Measurements from ENCODE around the gene LATS2.

Gene LATS2

DNA sequence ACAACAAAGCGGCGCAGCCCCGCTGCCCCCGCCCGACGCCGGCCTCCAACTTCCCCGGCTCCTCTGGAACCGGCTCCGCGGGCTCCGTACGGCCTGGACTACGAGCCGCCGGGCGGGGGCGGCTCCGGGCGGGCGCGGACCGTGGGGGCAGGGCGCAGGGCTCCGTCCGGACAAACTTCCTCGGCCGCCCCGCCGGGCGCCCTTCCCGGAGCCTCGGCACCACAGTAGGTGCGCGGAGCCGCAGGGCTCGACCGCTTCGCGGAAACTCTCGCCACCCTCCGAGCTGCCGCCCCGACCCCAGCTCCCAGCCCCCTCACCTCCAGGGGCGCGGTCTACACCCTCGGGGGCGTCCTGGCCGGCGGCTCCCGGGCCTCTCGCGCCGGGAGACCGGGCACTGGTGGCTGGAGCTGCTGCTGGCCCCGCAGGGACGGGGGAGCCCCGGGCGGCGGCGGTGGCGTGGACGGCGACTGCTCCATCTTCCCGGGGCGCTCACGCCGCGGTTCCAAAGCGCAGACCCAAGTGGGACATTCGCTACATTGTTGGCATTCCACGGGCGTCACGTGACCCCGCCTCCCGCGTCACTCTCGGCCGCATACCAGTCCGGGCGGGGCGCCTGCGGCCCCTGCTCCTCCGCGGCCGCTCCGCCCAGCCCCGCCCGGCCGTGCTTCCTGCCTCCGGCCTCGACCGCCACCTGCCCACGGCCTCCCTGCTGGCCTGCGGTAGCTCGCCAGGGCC lies at the start of gene LATS2:
Gene LATS2 (minus strand): TSS at position 558 of the 735 bp plus-strand sequence. CDS start 15,560 bp downstream, outside the sequence.
- peak; percentile 45 for DNase-seq

DNA sequence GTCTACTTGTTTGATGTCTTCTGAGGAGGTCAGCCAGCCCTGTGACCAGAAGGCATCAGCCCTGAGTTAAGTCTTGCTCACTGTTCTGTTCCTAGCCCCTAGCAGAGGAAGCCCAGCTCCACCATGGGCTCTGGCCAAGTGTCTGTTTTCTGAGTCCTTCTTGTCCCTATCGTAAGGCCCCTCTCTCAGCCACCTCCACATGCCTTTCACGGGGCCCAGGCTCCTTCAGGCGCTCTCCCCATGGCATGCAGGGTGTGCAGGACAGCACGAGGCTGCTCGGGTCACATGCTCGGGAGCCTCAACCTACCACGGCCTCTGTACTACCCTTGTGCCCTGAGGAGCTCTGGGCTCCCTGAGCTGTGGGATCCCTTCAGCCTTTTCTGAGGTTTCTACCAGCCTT lies 47.8 kb upstream of the LATS2 start:
- no peak for DNase-seq

DNA sequence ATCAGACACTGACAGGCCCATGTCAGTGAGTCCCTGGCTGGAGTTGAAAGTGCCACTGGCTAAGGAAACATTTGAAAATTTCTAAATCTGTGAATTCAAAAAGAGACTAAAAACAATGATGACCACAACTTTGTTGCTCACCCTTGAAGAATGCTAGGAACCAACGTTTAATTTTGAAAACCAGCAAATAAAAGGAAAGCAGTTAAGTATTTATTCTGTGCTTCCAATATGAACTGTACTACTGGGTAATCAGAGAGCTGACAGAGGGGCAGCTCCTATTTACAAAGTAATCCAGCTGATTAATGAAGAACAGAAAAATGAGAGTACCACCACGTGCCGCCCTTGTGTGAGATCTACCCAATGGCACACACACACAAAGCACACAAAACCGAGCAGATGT lies 44.7 kb upstream of the LATS2 start:
- no peak for DNase-seq

DNA sequence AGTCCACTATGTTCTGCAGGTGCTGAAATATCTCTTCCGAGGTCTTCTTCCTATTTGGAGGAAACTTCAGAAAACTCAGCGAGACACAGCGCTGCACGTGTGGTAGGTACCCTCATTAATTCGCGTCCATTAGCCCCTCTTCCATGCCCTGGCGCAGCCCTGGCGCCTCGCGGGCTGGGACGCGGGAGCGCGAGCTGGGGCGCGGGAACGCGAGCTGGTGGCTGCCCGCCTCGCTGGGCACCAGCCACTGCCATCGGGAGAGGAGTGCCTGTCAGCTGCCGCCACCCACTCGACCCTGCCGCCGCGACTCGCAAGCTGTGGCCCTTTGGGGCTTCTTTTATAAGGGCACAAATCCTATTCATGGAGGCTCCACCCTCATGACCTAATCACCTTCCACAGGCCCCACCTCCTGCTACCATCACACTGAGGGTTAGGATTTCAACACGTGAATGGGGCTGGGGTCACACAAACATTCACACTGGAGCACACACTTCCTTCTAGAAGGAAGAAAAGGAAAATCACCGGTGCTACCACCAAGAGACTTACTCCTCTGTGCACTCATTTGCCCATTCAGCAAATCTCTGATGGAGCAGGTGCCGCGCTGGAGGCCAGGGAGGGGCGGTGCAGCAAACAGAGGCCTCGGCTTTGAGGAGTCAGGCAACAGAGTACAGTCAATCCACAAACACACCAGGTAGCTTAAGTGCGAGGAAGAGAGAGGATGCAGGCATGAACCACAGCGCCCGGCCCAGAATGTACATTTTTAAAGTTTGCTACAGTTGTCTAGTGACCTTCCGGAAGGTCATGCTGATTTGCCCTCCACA lies 43.0 kb upstream of the LATS2 start:
- no peak for DNase-seq

DNA sequence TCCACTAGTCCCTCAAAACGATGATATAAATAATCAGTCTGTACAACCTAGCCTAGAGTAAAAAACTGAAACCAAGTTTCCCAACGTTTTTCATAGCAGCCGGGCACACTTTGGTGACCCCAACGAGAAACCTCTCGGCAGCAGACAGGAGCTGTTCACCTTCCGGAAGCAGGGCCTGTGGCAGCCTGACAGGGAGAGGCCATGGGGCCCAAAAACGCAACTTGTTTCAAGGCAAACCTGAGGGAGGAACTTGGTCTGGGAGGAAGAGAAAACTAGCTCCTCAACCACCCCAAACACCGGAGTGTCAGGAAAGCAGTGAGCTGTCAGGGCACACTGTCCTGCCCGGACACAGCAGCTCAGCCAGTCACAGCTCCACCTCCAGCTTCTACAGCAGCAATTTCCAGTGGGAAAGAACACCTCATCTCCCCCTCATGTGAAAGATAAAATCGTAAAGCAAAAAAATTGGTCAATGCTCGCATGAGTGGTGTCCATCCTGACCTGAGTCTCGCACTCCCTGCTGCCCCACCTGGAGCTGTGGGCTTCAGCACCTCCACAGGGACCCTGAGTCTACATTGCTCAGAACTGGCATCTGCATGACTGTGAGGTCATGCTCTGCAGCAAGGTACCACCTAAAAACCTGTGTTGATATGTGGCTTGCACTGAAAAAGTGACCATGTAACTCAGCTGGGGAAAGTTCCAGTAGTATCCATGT lies 40.6 kb upstream of the LATS2 start:
- DNase-seq, result no peak

DNA sequence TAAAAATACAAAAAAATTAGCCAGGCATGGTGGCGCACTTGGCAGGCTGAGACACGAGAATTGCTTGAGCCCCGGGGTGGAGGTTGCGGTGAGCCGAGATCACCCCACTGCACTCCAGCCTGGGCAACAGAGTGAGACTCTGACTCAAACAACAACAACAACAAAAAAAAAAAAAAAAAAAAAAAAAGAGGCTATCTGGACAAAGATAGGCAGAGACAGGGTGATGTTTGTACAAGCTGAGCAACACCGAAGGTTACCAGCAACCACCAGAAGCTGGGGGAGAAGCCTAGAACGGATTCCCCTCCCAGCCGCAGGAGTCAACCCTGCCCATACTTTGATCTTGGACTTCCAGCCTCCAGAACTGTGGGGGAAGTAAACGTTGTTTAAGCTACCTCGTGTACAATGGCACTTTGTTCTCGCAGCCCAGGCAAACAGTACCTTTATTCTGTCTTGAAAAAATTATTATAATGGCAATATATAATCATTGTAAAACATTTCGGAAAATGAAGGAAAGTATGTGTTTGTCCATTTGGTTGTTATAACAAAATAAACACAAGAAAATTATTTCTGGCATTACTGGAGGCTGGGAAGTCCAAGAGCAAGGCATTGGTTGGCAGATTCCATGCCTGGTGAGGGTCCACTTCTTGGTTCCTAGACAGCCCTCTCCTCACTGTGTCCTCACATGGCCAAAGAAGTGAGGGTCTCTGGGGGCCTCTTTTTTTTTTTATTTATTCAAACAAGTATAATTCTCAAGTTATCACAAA lies 39.8 kb upstream of the LATS2 start:
- DNase-seq, result no peak

DNA sequence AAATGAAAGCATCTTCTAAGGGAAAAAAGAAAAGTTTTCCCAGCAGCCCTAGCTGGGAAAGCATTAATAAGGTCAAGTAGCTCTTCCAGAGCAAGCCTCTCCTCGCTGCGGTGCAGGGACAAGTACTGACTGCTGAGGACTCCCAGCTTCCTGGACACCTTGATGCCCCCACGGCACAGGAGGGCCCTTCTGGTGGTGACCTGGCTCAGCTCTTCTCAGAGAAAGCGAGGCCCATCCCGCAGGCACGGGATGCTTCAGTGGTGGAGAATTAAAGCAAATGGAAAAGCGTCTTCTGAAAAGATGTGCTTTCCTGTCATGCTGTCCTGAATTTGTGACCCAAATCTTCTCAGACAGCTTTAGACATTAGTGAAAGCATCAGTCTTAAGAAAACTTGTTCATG lies 38.8 kb upstream of the LATS2 start:
- no peak for DNase-seq

DNA sequence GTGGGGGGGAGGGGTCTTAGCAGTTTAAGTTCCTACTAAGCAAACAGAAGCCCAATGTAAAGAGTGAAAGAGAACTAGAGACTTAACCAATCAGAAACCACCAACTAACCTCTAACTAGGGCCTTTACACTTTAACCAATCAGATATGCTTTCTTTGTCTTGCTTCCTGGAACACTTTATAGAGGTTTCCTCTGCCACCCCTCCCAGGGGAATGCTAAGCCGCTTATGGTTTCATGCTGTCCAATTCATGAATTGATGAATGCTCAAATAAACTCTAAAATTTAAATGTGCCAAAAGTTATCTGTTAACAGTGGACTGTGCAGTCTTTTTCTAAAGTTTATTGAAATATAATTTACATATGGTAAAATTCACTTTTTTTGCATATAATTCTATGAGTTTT lies 33.9 kb upstream of the LATS2 start:
- no peak for DNase-seq

DNA sequence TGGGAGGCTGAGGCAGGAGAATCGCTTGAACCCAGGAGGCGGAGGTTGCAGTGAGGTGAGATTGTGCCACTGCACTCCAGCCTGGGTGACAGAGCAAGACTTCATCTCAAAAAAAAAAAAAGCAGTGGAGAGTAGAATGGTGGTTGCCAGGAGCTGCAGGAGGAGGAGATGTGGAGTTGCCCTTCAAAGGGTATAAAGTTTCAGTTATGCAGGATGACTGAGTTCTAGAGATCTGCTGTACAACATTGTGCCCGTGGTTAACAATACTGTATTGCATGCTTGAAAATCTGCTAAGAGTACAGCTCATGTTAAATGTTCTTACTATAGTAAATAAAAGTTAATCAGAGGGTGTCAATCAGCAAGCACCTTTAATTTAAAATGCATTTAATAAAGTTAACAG lies 28.4 kb upstream of the LATS2 start:
- DNase-seq, result no peak

DNA sequence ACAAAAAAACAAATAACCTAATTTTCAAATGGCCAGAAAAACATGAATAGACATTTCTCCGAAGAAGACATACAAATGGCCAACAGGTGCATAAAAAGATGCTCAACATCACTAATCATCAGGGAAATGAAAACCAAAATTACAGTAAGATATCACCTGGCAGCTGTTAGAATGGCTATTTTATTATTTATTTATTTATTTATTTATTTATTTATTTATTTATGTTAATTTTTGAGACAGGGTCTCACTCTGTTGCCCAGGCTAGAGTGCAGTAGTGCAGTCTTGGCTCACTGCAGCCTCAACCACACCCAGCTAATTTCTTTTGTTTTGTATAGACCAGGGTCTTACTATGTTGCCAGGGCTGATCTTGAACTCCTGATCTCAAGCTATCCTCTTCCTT lies 27.1 kb upstream of the LATS2 start:
- DNase-seq, result no peak

DNA sequence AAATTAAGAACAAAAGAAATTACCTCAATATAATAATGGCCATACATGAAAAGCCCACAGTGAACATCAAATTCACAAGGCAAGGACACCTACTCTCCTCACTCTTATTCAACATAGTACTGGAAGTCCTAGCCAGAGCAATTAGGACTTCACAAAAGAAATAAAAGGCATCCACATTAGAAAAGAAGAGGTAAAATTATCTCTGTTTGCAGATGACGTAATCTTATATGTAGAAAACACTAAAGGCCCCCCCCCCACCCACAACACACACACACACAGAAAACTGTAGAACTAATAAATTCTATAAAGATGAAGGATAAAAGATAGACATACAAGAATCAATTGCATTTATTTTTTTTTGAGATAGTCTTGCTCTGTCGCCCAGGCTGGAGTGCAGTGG lies 25.5 kb upstream of the LATS2 start:
- no peak for DNase-seq

DNA sequence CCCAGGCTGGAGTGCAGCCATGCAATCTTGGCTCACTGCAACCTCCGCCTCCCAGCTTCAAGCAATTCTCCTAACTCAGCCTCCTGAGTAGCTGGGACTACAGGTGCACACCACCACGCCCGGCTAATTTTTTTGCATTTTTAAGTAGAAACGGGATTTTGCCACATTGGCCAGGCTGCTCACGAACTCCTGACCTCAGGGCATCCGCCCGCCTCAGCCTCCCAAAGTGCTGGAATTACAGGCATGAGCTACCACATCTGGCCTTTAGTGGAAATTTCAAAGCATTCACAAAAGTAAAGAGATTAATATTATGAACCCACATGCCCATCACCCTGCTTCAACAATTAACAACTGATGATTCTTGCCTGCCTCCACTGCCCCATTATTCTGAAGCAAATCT lies 20.5 kb upstream of the LATS2 start:
- DNase-seq, result no peak

DNA sequence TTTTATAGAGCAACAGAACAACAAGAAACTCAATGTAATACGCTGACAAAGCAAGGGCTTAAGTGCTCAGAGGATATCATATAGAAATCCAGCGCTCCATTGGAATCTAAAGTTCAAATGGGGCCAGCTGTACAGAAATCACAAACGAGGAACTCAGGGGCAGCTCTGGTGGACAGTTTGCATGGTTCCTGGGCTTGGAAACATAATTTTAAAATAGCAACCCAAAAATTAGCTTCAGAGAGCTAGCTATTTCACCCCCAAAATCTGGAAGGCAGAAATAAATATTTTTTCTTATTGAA lies 19.2 kb upstream of the LATS2 start:
- no peak for DNase-seq

DNA sequence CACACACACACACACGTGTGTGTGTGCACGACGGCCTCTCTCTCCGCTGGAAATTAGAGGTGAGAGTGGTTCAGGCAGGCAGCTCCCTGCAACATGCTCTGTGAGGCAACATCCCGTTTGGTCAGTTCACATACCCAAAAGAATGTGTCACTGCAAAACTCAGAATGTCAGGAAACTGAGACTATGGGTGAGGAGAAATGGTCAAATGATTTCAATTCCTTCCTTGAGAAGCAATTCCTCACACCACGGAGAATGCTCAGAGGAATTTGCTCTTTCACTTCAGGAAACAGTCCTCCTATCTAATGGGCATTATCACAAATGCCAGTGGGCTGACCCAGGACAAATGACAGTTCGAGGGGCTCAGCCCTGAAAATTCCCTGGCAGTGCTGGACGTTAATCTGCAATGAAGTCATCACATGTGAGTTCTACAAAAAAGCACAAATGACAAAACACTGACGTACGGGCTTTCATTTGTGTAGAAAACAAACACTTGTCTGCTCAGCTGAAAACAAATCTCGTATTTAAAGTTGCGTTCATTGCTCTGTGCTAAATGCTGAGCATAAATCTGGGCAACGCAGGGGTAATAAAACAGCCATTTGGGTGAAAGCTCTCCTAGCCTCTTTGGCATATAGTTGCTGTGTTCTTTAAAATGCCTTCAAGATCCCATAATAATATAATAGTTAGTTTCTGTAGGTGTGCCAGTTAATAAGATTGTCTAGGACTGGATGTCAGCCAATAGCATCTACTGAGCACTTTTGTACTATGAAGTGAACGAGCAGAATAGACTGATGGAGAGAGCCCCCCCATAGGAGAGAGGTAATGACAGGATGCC lies 18.6 kb upstream of the LATS2 start:
- DNase-seq, result no peak

DNA sequence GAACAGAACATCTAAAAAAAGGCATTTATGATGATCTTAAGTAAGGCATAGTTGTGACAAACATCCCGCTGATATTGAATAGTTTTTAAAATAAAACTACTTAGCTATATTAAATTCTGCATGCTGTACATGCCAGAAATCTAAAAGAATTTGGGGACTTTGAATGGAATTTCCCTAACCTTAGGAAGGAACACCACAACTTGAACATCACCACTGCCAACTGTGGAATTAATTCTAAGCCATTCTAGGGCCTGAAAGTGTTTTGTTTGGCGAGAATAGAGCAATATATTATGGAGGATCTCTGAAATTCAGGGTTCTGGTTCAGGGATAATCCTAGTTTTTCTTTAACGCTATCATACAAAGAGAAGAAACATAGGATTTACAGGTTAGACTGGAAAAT lies 17.8 kb upstream of the LATS2 start:
- DNase-seq, result no peak

DNA sequence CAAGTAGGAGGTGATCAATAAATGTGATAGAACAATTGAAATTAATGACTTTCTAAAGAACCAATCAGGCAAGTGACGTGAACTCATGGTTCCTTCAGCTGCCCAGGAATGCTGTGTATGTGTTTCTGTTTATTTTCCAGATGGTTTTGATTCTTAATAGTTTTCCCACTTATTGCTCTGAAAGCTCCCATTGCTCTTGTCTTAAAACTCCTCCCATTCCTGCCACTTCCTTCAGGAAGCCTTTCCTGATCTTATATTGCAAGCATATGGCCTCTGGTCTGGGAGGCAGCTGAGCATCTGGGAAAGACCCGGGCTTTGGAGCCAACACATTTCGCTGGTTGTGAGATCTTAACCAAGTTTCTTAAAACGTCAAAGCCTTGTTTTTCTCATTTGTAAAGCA lies 17.1 kb upstream of the LATS2 start:
- no peak for DNase-seq

DNA sequence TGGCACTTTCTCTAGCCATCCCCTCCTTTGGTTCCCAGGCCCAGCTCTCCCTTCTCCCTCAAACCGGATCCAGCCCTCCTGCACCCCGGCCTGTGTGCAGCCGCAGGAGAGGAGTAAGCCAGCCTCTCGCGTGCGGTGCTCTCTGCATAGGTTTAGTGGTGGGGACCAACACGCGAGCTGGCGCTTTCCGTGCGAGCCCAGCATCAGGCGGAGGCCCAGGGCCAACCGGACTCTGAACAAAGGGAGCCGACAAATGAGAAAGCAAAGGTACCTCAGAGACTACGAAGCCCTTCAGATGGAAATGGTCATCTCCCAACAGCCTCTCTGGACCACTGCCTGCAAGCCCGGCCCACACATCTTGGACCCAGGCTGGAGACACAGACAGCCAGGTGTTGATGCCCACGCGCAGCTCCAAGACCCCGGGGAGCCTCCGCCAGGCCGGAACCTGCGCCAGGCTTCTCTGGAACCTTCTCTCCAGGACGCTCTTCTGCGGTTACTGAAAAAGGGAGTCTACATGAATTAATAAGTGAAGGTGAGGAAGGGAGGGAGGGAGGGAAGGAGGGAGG lies 16.5 kb upstream of the LATS2 start:
- DNase-seq, result no peak

DNA sequence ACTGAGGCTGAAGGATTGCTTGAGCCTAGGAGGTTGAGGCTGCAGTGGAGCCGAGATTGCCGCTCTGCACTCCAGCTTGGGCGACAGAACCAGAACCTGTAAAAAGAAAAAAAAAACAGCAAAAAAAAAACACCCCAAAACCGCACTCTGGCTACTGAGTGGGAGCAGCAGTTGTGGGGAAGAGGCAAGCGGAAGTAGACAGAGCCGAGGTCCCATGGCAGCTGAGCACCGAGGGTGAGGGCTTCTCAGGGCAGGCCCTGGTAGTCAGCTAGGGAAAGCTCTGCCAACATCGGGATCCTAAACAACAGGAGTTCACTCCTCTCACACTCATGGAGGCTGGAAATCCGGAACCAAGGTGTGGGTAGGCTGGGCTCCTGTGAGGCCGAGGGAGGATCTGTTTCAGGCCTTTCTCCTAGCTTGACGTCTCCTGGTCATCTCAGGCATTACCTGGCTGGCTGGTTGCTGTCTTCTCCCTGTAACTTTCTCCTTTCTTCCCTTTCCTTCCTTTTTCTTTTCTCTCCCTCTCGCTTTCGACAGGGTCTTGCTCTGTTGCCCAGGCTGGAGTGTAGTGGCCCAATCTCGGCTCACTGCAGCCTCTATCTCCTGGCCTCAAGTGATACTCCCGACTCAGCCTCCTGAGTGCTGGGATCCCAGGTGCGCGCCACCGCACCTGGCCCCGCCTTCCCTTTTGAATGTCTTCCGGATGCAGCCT lies 15.8 kb upstream of the LATS2 start:
- DNase-seq, result no peak

DNA sequence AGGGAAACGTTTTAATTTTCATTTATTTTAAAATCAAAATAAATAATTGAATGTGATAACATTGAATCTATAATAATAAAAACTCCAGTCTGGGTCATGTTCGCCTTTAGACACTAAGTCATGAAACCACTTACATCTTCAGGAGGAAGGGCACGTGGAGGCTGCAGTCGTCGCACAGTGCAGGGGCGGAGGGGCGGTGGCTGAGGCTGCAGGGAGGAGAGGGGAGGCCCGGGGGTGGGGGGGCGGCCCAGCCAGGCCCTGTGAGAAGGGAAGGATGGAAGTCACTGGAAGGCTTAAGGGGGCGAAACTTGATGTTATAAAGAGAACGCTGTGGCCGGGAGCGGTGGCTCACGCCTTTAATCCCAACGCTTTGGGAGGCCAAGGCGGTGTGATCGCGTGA lies 14.9 kb upstream of the LATS2 start:
- DNase-seq, result no peak

DNA sequence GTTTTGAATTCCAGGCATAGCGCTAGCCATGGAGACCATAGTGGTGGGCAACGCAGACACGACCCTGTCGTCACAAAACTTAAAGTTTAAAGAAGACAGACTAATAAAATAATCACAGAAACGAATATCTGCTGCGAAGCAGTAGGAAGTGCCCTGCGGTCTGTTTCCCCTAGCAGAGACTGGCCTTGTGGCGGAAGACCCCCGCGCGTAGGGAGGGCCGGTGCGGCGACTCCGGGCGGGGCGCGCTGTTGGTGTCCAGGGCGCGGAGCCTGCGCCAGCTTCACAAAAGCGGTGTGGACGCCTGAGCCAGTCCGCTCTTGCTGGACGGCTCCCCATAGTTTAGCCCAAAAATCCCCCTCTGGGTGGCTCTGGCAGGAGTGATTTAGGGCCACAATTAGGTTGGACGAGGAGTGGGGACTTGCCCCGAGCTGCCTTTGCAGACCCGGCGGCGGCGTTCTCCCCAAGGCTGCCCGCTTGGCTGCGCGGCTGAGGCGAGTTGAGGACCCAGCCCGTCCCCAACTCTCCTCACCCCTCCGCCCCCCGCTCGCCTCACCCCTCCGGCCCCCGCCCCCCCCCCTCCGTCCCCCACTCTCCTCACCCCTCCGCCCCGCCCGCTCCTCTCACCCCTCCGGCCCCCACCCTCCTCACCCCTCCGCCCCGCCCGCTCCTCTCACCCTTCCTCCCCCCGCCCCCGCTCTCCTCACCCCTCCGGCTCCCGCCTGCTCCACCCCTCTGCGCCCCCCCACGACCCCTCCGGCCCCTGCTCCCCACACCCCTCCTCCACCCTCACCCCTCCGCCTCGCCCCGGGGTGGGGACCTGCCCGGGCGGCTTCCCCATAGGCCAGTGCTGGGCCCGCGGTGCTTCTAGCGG lies 14.2 kb upstream of the LATS2 start:
- peak in 1 of 2 donors; percentile 18 for DNase-seq
